GM23338 (cell line): ENCODE measurements around the gene CMC4.

Experiments used
- CREB1 ChIP-seq: fragments of 250-450 bp; sonication (Bioruptor Pico); IDR thresholded peaks from 2 replicates; pipeline ENCODE4 v1.5.0; 2020; ENCODE audit warnings: low read depth, mild to moderate bottlenecking, moderate library complexity
- EZH2 ChIP-seq: fragments of 200-600 bp; sonication (generic); IDR thresholded peaks from one replicate; pipeline ENCODE4 v1.8.0; 2017; ENCODE audit warnings: antibody characterized with exemption, mild to moderate bottlenecking, low read depth; ENCODE audit not compliant: unreplicated experiment
- POLR2AphosphoS5 ChIP-seq: IDR thresholded peaks from 2 replicates; pipeline ENCODE4 v1.6.1; 2016; ENCODE audit warnings: antibody characterized with exemption, low read depth
- TF ChIP-seq, protein P1 (sequence below), 2 experiments: fragments of 200-600 bp in 1 of 2; sonication (generic) in 1 of 2; conservative IDR thresholded peaks; 2 replicates each; pipeline versions ENCODE4 v1.5.1 to v1.6.1; 2016 to 2017; ENCODE audit warnings: antibody characterized with exemption in 2 of 2, low read depth in 2 of 2, mild to moderate bottlenecking in 2 of 2, moderate library complexity in 1 of 2
- TF ChIP-seq, protein P2 (sequence below): IDR thresholded peaks from one replicate; pipeline ENCODE4 v1.6.1; 2018; ENCODE audit warnings: antibody characterized with exemption; ENCODE audit not compliant: unreplicated experiment

DNA sequence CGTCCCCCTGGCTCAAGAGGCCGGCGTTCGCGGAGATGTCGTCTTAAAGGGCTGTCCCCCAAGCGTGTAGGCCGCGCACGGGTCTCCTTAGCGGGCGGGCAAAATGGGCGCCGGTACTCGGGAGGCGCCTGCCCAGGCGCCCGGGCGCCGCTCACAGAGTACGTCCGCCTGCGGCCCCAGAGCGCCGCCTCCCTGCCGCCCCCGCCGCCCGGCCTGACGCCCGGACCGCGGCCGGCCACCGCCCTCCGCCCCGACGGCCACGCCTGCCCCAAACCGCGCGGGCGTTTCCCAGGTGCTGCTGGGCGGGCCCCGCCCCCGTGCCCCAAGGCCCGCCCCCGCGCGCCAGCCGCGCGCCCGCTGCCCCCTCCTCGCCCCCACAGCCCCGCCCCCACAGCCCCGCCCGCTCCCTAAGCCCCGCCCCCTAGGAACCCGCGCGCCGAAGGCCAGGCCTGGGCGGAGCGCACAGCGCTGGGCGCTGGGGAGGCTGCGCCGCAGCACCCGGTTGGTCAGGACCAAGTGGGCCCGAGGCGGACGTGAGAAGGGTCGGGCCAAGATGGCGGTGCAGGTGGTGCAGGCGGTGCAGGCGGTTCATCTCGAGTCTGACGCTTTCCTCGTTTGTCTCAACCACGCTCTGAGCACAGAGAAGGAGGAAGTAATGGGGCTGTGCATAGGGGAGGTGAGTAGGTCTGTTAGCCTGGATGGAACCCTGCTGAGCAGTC is at the start of gene CMC4, which contains the start of the genes BRCC3 and MTCP1:
- TF ChIP-seq, protein P1, sequence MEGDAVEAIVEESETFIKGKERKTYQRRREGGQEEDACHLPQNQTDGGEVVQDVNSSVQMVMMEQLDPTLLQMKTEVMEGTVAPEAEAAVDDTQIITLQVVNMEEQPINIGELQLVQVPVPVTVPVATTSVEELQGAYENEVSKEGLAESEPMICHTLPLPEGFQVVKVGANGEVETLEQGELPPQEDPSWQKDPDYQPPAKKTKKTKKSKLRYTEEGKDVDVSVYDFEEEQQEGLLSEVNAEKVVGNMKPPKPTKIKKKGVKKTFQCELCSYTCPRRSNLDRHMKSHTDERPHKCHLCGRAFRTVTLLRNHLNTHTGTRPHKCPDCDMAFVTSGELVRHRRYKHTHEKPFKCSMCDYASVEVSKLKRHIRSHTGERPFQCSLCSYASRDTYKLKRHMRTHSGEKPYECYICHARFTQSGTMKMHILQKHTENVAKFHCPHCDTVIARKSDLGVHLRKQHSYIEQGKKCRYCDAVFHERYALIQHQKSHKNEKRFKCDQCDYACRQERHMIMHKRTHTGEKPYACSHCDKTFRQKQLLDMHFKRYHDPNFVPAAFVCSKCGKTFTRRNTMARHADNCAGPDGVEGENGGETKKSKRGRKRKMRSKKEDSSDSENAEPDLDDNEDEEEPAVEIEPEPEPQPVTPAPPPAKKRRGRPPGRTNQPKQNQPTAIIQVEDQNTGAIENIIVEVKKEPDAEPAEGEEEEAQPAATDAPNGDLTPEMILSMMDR (conservative IDR thresholded peaks at IDR 0.05; ENCODE audit: low read depth in 2 of 2) = no peak
- no peak for TF ChIP-seq EZH2
- TF ChIP-seq POLR2AphosphoS5 = peak; percentile 89
- TF ChIP-seq, protein P2, sequence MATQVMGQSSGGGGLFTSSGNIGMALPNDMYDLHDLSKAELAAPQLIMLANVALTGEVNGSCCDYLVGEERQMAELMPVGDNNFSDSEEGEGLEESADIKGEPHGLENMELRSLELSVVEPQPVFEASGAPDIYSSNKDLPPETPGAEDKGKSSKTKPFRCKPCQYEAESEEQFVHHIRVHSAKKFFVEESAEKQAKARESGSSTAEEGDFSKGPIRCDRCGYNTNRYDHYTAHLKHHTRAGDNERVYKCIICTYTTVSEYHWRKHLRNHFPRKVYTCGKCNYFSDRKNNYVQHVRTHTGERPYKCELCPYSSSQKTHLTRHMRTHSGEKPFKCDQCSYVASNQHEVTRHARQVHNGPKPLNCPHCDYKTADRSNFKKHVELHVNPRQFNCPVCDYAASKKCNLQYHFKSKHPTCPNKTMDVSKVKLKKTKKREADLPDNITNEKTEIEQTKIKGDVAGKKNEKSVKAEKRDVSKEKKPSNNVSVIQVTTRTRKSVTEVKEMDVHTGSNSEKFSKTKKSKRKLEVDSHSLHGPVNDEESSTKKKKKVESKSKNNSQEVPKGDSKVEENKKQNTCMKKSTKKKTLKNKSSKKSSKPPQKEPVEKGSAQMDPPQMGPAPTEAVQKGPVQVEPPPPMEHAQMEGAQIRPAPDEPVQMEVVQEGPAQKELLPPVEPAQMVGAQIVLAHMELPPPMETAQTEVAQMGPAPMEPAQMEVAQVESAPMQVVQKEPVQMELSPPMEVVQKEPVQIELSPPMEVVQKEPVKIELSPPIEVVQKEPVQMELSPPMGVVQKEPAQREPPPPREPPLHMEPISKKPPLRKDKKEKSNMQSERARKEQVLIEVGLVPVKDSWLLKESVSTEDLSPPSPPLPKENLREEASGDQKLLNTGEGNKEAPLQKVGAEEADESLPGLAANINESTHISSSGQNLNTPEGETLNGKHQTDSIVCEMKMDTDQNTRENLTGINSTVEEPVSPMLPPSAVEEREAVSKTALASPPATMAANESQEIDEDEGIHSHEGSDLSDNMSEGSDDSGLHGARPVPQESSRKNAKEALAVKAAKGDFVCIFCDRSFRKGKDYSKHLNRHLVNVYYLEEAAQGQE = no peak
- TF ChIP-seq CREB1 (CRISPR knock-in tag) = no peak
